K562 (cell line): Measurements from ENCODE around the gene SBDS. TPM values are rescaled to one million over a fixed set of nuclear protein-coding genes. Genes with fewer than 3 reads are reported as not detected.

Source experiments
- ATF4 ChIP-seq: fragments of 450-650 bp; formaldehyde crosslinking; IDR thresholded peaks from 2 replicates; pipeline ENCODE4 v1.4.0; 2022; ENCODE audit warnings: mild to moderate bottlenecking, moderate library complexity
- HMG20A ChIP-seq: fragments of 450-650 bp; formaldehyde crosslinking; conservative IDR thresholded peaks from 2 replicates; pipeline ENCODE4 v1.4.0; 2020; ENCODE audit warnings: mild to moderate bottlenecking, mixed read lengths
- MTA3 ChIP-seq: fragments of 450-650 bp; formaldehyde crosslinking; IDR thresholded peaks from 2 replicates; pipeline ENCODE4 v1.6.1; 2017; ENCODE audit warnings: mild to moderate bottlenecking, borderline replicate concordance
- NR3C1 ChIP-seq: sonication (generic); formaldehyde crosslinking; IDR thresholded peaks from 2 replicates; pipeline ENCODE4 v1.8.1; 2022; ENCODE audit warnings: missing genetic modification reagents
- RFX1 ChIP-seq: fragments of 450-650 bp; IDR thresholded peaks from 2 replicates; pipeline ENCODE4 v1.6.1; 2016; ENCODE audit warnings: mild to moderate bottlenecking, moderate library complexity
- SRF ChIP-seq, 2 experiments: fragments of 250-450, 450-650 bp in 1 of 2; sonication (Bioruptor Pico) in 1 of 2; sonication (generic) in 1 of 2; formaldehyde crosslinking; IDR thresholded peaks; 2 replicates each; pipeline versions ENCODE4 v1.5.0 to v1.5.1; 2020 to 2022; ENCODE audit warnings: mild to moderate bottlenecking in 1 of 2, missing genetic modification reagents in 1 of 2
- TEAD2 ChIP-seq: fragments of 450-650 bp; IDR thresholded peaks from 2 replicates; pipeline ENCODE4 v1.6.1; 2016; ENCODE audit warnings: missing genetic modification characterization, control low read depth, missing compliant biosample characterization
- ZNF121 ChIP-seq: sonication (generic); formaldehyde crosslinking; conservative IDR thresholded peaks from 2 replicates; pipeline ENCODE4 v1.8.0; 2022; ENCODE audit warnings: missing genetic modification reagents
- ZNF318 ChIP-seq, 2 experiments: fragments of 450-650 bp; IDR thresholded peaks; 2 replicates each; pipeline ENCODE4 v1.6.1; 2016; ENCODE audit warnings: mild to moderate bottlenecking in 2 of 2, borderline replicate concordance in 1 of 2, low read depth in 1 of 2, moderate library complexity in 1 of 2
- ZNF740 ChIP-seq, 3 experiments: fragments of 200-800 bp in 1 of 3; sonication (Bioruptor generic) in 1 of 3; sonication (generic) in 1 of 3; formaldehyde crosslinking in 1 of 3; IDR thresholded peaks; 2 replicates each; pipeline versions ENCODE4 v1.6.1 to v1.8.0; 2016 to 2022; ENCODE audit warnings: mild to moderate bottlenecking in 2 of 3, missing compliant biosample characterization in 2 of 3, missing genetic modification characterization in 2 of 3, missing genetic modification reagents in 1 of 3
- polyA plus RNA-seq, 8 experiments: library from polyadenylated mRNA; depleted of rRNA in 4 of 8; stranded (reverse) in 5 of 8; unstranded in 3 of 8; fragments of >200 nt; fragmentation: Nextera tagmentation in 2 of 8; fragmentation: Illumina TruSeq in 1 of 8; extraction: Ambion mirVana in 2 of 8; extraction: Trizol in 1 of 8; gene quantifications; 2 replicates each; pipeline versions ENCODE4 v1.2.1 to v1.2.3, GENCODE V29; 2011 to 2014; ENCODE audit warnings: inconsistent platforms in 1 of 8, missing spikeins in 1 of 8
- total RNA-seq, 7 experiments: library from RNA; depleted of rRNA in 6 of 7; stranded (reverse); fragments of >200 nt in 6 of 7; fragmentation: Illumina TruSeq in 2 of 7; extraction: Trizol in 2 of 7; gene quantifications; 2 replicates each; pipeline versions ENCODE4 v1.2.1 to v1.2.3, GENCODE V29; 2011 to 2021; ENCODE audit warnings: low replicate concordance in 1 of 7
- TF ChIP-seq, protein P1 (sequence below): conservative IDR thresholded peaks from 2 replicates; pipeline ENCODE4 v1.6.1; 2011; ENCODE audit warnings: low read depth, mild to moderate bottlenecking, low read length; ENCODE audit not compliant: control insufficient read depth
- TF ChIP-seq, protein P2 (sequence below): fragments of 250-450 bp; sonication (Bioruptor Pico); IDR thresholded peaks from 2 replicates; pipeline ENCODE4 v1.8.0; 2022; ENCODE audit warnings: inconsistent platforms, mild to moderate bottlenecking, moderate library complexity, borderline replicate concordance

SBDS gene
- total and polyA plus RNA-seq, 9 of the 15 experiments (the other 6 are each of a cell fraction or from before 2014, with no cell fraction given), result 105 to 174 (median 117) TPM

- peak; percentile 61; the same call in 1 of the 2 replicates for TF ChIP-seq TEAD2
- no peak for TF ChIP-seq SRF (CRISPR knock-in tag; IDR thresholded peaks at IDR 0.05)
- peak; percentile 76 for TF ChIP-seq MTA3
- TF ChIP-seq ZNF740 (CRISPR knock-in tag; IDR thresholded peaks at IDR 0.05), result no peak
- no peak for TF ChIP-seq ZNF740 (tag; IDR thresholded peaks at IDR 0.05)
- TF ChIP-seq ATF4 (CRISPR knock-in tag), result no peak
- TF ChIP-seq NR3C1, result no peak
- TF ChIP-seq ZNF318 (IDR thresholded peaks at IDR 0.05; ENCODE audit: borderline replicate concordance in 1 of 2, low read depth in 1 of 2), result 0 out of 4 replicates have a peak, but pooled peaks have one; percentile 24 to 42
- no peak for TF ChIP-seq RFX1
- TF ChIP-seq, protein P1, sequence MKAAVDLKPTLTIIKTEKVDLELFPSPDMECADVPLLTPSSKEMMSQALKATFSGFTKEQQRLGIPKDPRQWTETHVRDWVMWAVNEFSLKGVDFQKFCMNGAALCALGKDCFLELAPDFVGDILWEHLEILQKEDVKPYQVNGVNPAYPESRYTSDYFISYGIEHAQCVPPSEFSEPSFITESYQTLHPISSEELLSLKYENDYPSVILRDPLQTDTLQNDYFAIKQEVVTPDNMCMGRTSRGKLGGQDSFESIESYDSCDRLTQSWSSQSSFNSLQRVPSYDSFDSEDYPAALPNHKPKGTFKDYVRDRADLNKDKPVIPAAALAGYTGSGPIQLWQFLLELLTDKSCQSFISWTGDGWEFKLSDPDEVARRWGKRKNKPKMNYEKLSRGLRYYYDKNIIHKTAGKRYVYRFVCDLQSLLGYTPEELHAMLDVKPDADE, result no peak
- TF ChIP-seq HMG20A, result no peak
- peak; percentile 43; the same call in 1 of the 2 replicates for TF ChIP-seq ZNF121 (CRISPR knock-in tag)
- TF ChIP-seq, protein P2, sequence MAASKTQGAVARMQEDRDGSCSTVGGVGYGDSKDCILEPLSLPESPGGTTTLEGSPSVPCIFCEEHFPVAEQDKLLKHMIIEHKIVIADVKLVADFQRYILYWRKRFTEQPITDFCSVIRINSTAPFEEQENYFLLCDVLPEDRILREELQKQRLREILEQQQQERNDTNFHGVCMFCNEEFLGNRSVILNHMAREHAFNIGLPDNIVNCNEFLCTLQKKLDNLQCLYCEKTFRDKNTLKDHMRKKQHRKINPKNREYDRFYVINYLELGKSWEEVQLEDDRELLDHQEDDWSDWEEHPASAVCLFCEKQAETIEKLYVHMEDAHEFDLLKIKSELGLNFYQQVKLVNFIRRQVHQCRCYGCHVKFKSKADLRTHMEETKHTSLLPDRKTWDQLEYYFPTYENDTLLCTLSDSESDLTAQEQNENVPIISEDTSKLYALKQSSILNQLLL (CRISPR knock-in tag), result no peak
Observed at GRCh38 chr7:67019562-67020390, 24.4 kb upstream of the SBDS start (continued).
